Stimulated activated CD8-positive, alpha-beta memory T cell treated with anti-CD3 and anti-CD28 coated beads, Interleukin-7, amount 100 ng/mL, for 24 hours (primary cell): ENCODE results near the gene CD101.

Experiments
- DNase-seq: peaks from one replicate; pipeline ENCODE4 v3.0.0-alpha.2; 2020; ENCODE audit warnings: low read depth

Gene CD101

GRCh38 chr1:117058810-117059209 lies 57.2 kb downstream of the CD101 start:
- no peak for DNase-seq

GRCh38 chr1:117059334-117059677 lies 57.7 kb downstream of the CD101 start:
- DNase-seq = peak; percentile 38

GRCh38 chr1:117059678-117060440 lies 58.3 kb downstream of the CD101 start, which contains the start of gene TTF2:
TSS of gene TTF2 (plus strand) at chr1:117060326. CDS start at chr1:117060347, 21 bp downstream.
- peak; percentile 93 for DNase-seq

GRCh38 chr1:117060441-117061317 lies 59.1 kb downstream of the CD101 start:
- DNase-seq = no peak

GRCh38 chr1:117061986-117062415 lies 60.4 kb downstream of the CD101 start:
- no peak for DNase-seq

GRCh38 chr1:117066367-117066766 lies 64.8 kb downstream of the CD101 start:
- DNase-seq = no peak

- no peak for DNase-seq
Observed at GRCh38 chr1:117067533-117068370, 66.2 kb downstream of the CD101 start.

GRCh38 chr1:117068580-117068979 lies 67.0 kb downstream of the CD101 start:
- no peak for DNase-seq

- no peak for DNase-seq
Observed at GRCh38 chr1:117069220-117069844, 67.8 kb downstream of the CD101 start.

GRCh38 chr1:117070124-117070523 lies 68.6 kb downstream of the CD101 start:
- DNase-seq = no peak

GRCh38 chr1:117076648-117077047 lies 75.1 kb downstream of the CD101 start:
- DNase-seq = no peak

- no peak for DNase-seq
Observed at GRCh38 chr1:117077267-117077666, 75.7 kb downstream of the CD101 start.

GRCh38 chr1:117079737-117080136 lies 78.2 kb downstream of the CD101 start:
- DNase-seq = no peak

- DNase-seq = no peak
Observed at GRCh38 chr1:117084231-117084630, 82.7 kb downstream of the CD101 start.
